HEK293 (cell line): ENCODE results near the gene CCNY.

Experiments used
- CTCF ChIA-PET: fragments of 350-600 bp; formaldehyde crosslinking; extraction: SDS; loops from one replicate; lab custom pipeline; 2021; ENCODE audit warnings: antibody characterized with exemption; lab: Yijun Ruan, JAX
- POLR2A ChIA-PET: fragments of 300-600 bp; formaldehyde crosslinking; extraction: SDS; loops from one replicate; lab custom pipeline; 2020; ENCODE audit warnings: antibody characterized with exemption, inconsistent platforms; lab: Yijun Ruan, JAX
- H3K27ac ChIP-seq: fragments of 200-500 bp; sonication (Bioruptor generic); 2 replicates; pipeline ENCODE4 v1.5.1; 2014; ENCODE audit warnings: low read depth, low read length, control low read depth, inconsistent platforms; ENCODE audit errors: extremely low read depth
- H3K36me3 ChIP-seq, 2 experiments: fragments of 200-500 bp in 1 of 2; sonication (Bioruptor generic) in 1 of 2; 1 replicate in 1 of 2; 2 replicates in 1 of 2; pipeline ENCODE4 v1.5.1; 2014 to 2017; ENCODE audit warnings: inconsistent platforms in 2 of 2, low read length in 2 of 2; ENCODE audit not compliant: control insufficient read depth in 2 of 2, insufficient read depth in 1 of 2
- H3K4me1 ChIP-seq: fragments of 200-500 bp; sonication (Bioruptor generic); 2 replicates; pipeline ENCODE4 v1.5.1; 2014; ENCODE audit warnings: mild to moderate bottlenecking, low read length, inconsistent platforms; ENCODE audit not compliant: control insufficient read depth, insufficient read depth
- H3K4me3 ChIP-seq: 2 replicates; pipeline ENCODE4 v1.5.1; 2011; ENCODE audit warnings: low read depth, mild to moderate bottlenecking, control low read depth, low read length, moderate library complexity
- H3K9me3 ChIP-seq: fragments of 200-500 bp; sonication (Bioruptor generic); 2 replicates; pipeline ENCODE4 v1.5.1; 2014; ENCODE audit warnings: low read depth, low read length, inconsistent platforms; ENCODE audit not compliant: control insufficient read depth, insufficient read depth
- EGR2 ChIP-seq: fragments of 450-650 bp; formaldehyde crosslinking; IDR thresholded peaks from 2 replicates; pipeline ENCODE4 v1.5.1; 2016; ENCODE audit warnings: low read depth, missing biosample characterization, missing genetic modification characterization
- GLIS1 ChIP-seq: fragments of 450-650 bp; formaldehyde crosslinking; IDR thresholded peaks from 2 replicates; pipeline ENCODE4 v1.5.1; 2016; ENCODE audit warnings: missing biosample characterization, missing genetic modification characterization
- HOXC10 ChIP-seq: sonication (generic); formaldehyde crosslinking; IDR thresholded peaks from 2 replicates; pipeline ENCODE4 v1.8.1; 2023; ENCODE audit warnings: mild to moderate bottlenecking, missing genetic modification reagents
- IKZF3 ChIP-seq: fragments of 450-650 bp; IDR thresholded peaks from 2 replicates; pipeline ENCODE4 v1.5.0; 2018; ENCODE audit warnings: missing biosample characterization, mild to moderate bottlenecking, missing genetic modification characterization, moderate library complexity
- SCRT2 ChIP-seq: fragments of 450-650 bp; formaldehyde crosslinking; IDR thresholded peaks from 2 replicates; pipeline ENCODE4 v1.5.1; 2016; ENCODE audit warnings: missing biosample characterization, missing genetic modification characterization
- SETDB1 ChIP-seq: IDR thresholded peaks from one replicate; pipeline ENCODE4 v1.6.1; 2017; ENCODE audit warnings: mild to moderate bottlenecking, low read length, moderate library complexity, mixed read lengths; ENCODE audit not compliant: insufficient read length
- TRIM28 ChIP-seq: IDR thresholded peaks from 2 replicates; pipeline ENCODE4 v1.6.1; 2011; ENCODE audit warnings: low read length, control low read depth, borderline replicate concordance
- WT1 ChIP-seq: fragments of 450-650 bp; formaldehyde crosslinking; IDR thresholded peaks from 2 replicates; pipeline ENCODE4 v1.5.1; 2016; ENCODE audit warnings: missing biosample characterization, missing genetic modification characterization
- ZBTB17 ChIP-seq: fragments of 450-650 bp; formaldehyde crosslinking; IDR thresholded peaks from 2 replicates; pipeline ENCODE4 v1.5.1; 2016; ENCODE audit warnings: missing biosample characterization, missing genetic modification characterization
- ZFHX2 ChIP-seq: fragments of 450-650 bp; formaldehyde crosslinking; conservative IDR thresholded peaks from 2 replicates; pipeline ENCODE4 v1.5.1; 2016; ENCODE audit warnings: missing biosample characterization, missing genetic modification characterization
- ZFP69B ChIP-seq: fragments of 450-650 bp; formaldehyde crosslinking; IDR thresholded peaks from 2 replicates; pipeline ENCODE4 v1.5.1; 2016; ENCODE audit warnings: missing biosample characterization, missing genetic modification characterization
- ZNF2 ChIP-seq: fragments of 450-650 bp; formaldehyde crosslinking; IDR thresholded peaks from 2 replicates; pipeline ENCODE4 v1.5.1; 2016; ENCODE audit warnings: missing biosample characterization, missing genetic modification characterization
- ZNF223 ChIP-seq: fragments of 450-650 bp; formaldehyde crosslinking; IDR thresholded peaks from 2 replicates; pipeline ENCODE4 v1.5.1; 2016; ENCODE audit warnings: missing biosample characterization, missing genetic modification characterization
- ZNF23 ChIP-seq: fragments of 450-650 bp; formaldehyde crosslinking; IDR thresholded peaks from 2 replicates; pipeline ENCODE4 v1.5.1; 2016; ENCODE audit warnings: missing biosample characterization, missing genetic modification characterization, borderline replicate concordance
- ZNF561 ChIP-seq: fragments of 450-650 bp; IDR thresholded peaks from 2 replicates; pipeline ENCODE4 v1.5.1; 2018; ENCODE audit warnings: missing biosample characterization, missing genetic modification characterization, borderline replicate concordance
- ZNF658 ChIP-seq: fragments of 450-650 bp; formaldehyde crosslinking; IDR thresholded peaks from 2 replicates; pipeline ENCODE4; 2016; ENCODE audit warnings: missing biosample characterization, missing genetic modification characterization
- ZNF664 ChIP-seq: fragments of 450-650 bp; formaldehyde crosslinking; IDR thresholded peaks from 2 replicates; pipeline ENCODE4 v1.5.1; 2016; ENCODE audit warnings: missing biosample characterization, missing genetic modification characterization
- ZNF670 ChIP-seq: fragments of 450-650 bp; formaldehyde crosslinking; IDR thresholded peaks from 2 replicates; pipeline ENCODE4 v1.5.1; 2016; ENCODE audit warnings: missing biosample characterization, missing genetic modification characterization, low read depth
- ZNF707 ChIP-seq: fragments of 450-650 bp; formaldehyde crosslinking; IDR thresholded peaks from 2 replicates; pipeline ENCODE4 v1.5.1; 2016; ENCODE audit warnings: missing biosample characterization, missing genetic modification characterization
- ZNF843 ChIP-seq: fragments of 450-650 bp; formaldehyde crosslinking; IDR thresholded peaks from 2 replicates; pipeline ENCODE4 v1.5.1; 2016; ENCODE audit warnings: missing biosample characterization, missing genetic modification characterization
- ZSCAN16 ChIP-seq: fragments of 450-650 bp; formaldehyde crosslinking; IDR thresholded peaks from 2 replicates; pipeline ENCODE4 v1.5.1; 2016; ENCODE audit warnings: missing biosample characterization, missing genetic modification characterization
- TF ChIP-seq, protein P1 (sequence below): IDR thresholded peaks from 2 replicates; pipeline ENCODE4 v1.6.1; 2011; ENCODE audit warnings: mild to moderate bottlenecking, low read depth, low read length, borderline replicate concordance
- TF ChIP-seq, protein P2 (sequence below): fragments of 450-650 bp; formaldehyde crosslinking; IDR thresholded peaks from 2 replicates; pipeline ENCODE4 v1.5.1; 2017; ENCODE audit warnings: missing biosample characterization, missing genetic modification characterization
- TF ChIP-seq, protein P3 (sequence below): fragments of 450-650 bp; formaldehyde crosslinking; IDR thresholded peaks from 2 replicates; pipeline ENCODE4 v1.5.1; 2016; ENCODE audit warnings: missing biosample characterization, missing genetic modification characterization

The CCNY gene

DNA sequence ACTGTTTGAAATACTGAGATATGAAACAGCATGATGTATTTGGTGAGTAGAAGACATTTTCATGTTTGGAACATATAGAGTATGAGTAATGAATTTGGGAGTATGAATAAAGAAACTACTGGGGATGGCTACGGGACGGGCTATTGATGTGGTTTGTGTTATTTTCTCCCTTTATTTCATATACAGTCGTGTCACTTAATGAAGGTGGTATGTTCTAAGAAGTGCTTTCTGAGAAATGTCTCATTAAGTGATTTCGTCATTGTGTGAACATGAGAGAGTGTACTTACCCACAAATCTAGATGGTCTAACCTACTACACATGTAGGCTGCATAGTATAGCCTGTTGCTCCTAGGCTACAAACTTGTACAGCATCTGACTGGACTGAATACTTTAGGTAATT is 106.3 kb downstream of the CCNY start:
- CTCF ChIA-PET, result no interaction called here
- H3K9me3 ChIP-seq, result no peaks in the 10 kb centered on the region

DNA sequence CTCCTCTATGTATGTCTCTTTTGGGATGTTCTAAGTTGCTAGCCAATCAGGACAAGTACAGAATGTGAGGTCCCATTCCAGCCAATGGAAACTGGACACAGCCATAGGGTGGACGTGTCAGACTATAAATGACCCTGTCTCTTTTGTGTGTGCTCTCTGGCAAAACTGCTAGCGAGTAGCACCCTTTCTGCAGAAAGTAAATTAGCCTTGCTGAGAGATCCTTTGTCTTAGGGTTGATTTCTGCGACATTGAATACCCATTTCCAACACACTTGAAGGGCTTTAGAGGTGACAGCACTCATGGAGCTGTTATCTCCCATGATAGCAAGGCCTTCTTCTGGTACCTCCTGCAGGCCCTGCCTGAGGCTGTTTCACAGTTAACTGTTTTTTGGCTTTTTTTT is 107.5 kb downstream of the CCNY start:
- H3K4me1 ChIP-seq, result peaks cover 11% of the 10 kb centered on the region
- H3K9me3 ChIP-seq, result no peaks in the 10 kb centered on the region
- H3K4me3 ChIP-seq, result no peak overlapping the region
- H3K27ac ChIP-seq, result no peak overlapping the region
- POLR2A ChIA-PET, result no interaction called here
- TF ChIP-seq HOXC10 (CRISPR knock-in tag) (no peak), ZNF707 (tag by site-specific recombination) (no peak), ZNF843 (no peak), ZNF658 (tag by site-specific recombination) (no peak), WT1 (tag by site-specific recombination) (no peak), ZFP69B (tag by site-specific recombination) (no peak), GLIS1 (tag by site-specific recombination) (no peak), ZNF561 (tag by site-specific recombination) (0 out of 2 replicates have a peak, but pooled peaks have one; percentile 25), TRIM28 (peak; percentile 63; the same call in 1 of the 2 replicates), ZNF664 (tag by site-specific recombination) (no peak), SETDB1 (peak; percentile 97), ZNF2 (no peak)
- TF ChIP-seq, protein P1, sequence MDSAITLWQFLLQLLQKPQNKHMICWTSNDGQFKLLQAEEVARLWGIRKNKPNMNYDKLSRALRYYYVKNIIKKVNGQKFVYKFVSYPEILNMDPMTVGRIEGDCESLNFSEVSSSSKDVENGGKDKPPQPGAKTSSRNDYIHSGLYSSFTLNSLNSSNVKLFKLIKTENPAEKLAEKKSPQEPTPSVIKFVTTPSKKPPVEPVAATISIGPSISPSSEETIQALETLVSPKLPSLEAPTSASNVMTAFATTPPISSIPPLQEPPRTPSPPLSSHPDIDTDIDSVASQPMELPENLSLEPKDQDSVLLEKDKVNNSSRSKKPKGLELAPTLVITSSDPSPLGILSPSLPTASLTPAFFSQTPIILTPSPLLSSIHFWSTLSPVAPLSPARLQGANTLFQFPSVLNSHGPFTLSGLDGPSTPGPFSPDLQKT, result no peak
- TF ChIP-seq, all 188 proteins: peak for 3
- CTCF ChIA-PET, result no interaction called here
- H3K36me3 ChIP-seq, result no peaks in the 10 kb centered on the region

More for the DNA sequence above, 106.3 kb downstream of the CCNY start:
- Histone ChIP-seq H3K4me1 (peaks cover 4% of the 10 kb centered on the region; the same call in 1 of the 2 replicates), H3K27ac (no peak overlapping the region), H3K4me3 (no peak overlapping the region), H3K36me3 (no peaks in the 10 kb centered on the region)
- 0 out of 2 replicates have a peak, but pooled peaks have one; percentile 34 for TF ChIP-seq SCRT2 (tag by site-specific recombination)
- no peak for TF ChIP-seq ZNF23 (tag by site-specific recombination)
- POLR2A ChIA-PET, result no interaction called here

DNA sequence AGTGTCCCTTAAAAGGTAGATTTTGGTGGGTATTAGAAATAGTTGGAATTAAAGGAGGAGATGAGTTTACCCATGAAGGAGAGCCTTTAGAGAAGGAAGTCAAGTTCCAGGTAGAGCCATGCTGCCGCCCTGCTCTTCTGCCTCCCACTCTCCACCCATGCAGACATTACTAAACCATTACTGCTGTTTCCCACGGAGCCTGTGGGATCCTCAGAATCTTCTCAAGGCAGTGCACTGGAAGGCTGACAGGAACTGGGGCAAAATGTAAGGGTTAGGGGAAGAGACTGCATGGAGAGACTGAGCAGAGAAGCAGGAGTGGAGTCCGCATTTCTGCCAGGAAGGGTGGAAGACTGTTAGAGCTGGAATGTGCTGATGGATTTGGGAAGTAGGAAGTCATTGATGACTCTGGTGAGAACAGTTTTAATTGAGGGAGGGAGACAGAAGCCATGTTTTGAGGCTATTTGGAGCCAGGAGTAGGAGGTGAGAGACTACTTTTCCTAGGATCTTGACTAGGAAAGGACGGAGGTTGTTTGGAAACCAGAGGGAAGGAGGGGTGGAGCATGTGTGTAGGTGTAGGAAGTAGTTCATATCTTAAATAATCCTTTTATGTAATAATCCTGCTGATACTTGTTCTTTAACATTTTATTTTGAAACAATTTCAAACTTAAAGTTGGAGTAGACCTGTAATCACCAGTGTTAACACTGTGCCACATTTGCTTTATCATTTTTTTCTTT is 109.0 kb downstream of the CCNY start:
- Histone ChIP-seq H3K4me1 (peaks cover 20% of the 10 kb centered on the region), H3K27ac (no peak overlapping the region), H3K4me3 (no peak overlapping the region), H3K36me3 (no peaks in the 10 kb centered on the region), H3K9me3 (no peaks in the 10 kb centered on the region)
- TF ChIP-seq ZBTB17, result peak; percentile 59; the same call in 1 of the 2 replicates
- peak; percentile 19; the same call in 1 of the 2 replicates for TF ChIP-seq IKZF3 (tag by site-specific recombination)
- TF ChIP-seq EGR2 (tag by site-specific recombination), result peak; percentile 86
- TF ChIP-seq, protein P2, sequence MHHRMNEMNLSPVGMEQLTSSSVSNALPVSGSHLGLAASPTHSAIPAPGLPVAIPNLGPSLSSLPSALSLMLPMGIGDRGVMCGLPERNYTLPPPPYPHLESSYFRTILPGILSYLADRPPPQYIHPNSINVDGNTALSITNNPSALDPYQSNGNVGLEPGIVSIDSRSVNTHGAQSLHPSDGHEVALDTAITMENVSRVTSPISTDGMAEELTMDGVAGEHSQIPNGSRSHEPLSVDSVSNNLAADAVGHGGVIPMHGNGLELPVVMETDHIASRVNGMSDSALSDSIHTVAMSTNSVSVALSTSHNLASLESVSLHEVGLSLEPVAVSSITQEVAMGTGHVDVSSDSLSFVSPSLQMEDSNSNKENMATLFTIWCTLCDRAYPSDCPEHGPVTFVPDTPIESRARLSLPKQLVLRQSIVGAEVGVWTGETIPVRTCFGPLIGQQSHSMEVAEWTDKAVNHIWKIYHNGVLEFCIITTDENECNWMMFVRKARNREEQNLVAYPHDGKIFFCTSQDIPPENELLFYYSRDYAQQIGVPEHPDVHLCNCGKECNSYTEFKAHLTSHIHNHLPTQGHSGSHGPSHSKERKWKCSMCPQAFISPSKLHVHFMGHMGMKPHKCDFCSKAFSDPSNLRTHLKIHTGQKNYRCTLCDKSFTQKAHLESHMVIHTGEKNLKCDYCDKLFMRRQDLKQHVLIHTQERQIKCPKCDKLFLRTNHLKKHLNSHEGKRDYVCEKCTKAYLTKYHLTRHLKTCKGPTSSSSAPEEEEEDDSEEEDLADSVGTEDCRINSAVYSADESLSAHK (tag by site-specific recombination), result no peak
- no peak for TF ChIP-seq ZSCAN16 (tag by site-specific recombination)
- TF ChIP-seq ZNF223, result no peak
- no peak for TF ChIP-seq ZNF670 (tag by site-specific recombination)
- TF ChIP-seq, protein P3, sequence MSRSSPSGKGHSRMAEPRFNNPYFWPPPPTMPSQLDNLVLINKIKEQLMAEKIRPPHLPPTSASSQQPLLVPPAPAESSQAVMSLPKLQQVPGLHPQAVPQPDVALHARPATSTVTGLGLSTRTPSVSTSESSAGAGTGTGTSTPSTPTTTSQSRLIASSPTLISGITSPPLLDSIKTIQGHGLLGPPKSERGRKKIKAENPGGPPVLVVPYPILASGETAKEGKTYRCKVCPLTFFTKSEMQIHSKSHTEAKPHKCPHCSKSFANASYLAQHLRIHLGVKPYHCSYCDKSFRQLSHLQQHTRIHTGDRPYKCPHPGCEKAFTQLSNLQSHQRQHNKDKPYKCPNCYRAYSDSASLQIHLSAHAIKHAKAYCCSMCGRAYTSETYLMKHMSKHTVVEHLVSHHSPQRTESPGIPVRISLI (tag by site-specific recombination), result no peak
- peak; percentile 65 for TF ChIP-seq ZFHX2 (tag by site-specific recombination)
- POLR2A ChIA-PET, result no interaction called here
- CTCF ChIA-PET, result no interaction called here
